HG02970 (cell line): ENCODE measurements around the gene FILIP1.
A peak's percentile ranks its signal among the peaks of the same experiment; 100 is the strongest.

Experiments
- ATAC-seq: cut with Tn5 transposase; IDR thresholded peaks from one replicate; pipeline ENCODE4 v1.9.1; 2021; ENCODE audit warnings: mild to moderate bottlenecking, moderate library complexity, moderate number of reproducible peaks; ENCODE audit not compliant: unreplicated experiment, low FRiP score

FILIP1 gene

DNA sequence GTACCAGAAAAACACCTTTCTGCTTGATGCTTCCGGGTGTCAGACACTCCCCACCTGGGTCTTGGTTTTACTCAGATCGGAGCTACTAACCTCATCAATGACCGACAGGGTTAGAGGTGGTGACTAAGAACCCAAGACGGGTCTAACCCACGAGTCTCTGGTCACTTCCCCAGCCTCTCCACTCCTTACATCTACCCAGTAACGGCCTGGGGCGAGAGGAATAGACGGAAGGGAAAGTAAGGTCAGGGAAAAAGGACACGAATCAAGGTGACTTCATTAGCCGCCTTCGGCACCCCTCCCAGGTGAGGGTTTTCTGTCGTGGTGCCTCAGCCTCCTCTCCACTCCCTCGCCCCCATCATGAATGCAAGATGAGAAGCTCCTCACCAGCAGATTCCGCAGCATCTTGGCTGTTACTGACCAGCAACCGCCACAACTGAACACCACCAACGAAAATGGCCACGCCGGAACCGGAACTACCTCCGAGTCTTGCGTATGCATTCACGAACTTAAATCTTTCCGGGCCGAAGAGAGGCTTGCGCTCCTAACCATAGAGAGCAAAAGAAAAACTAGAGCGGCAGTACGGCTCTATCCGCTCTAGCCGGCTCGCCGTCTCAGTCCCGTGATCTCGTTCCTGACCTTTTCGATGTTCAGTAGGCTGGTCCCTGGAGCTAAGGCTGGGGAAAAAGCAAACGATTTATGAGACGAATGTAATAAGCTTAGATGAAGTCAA is 250.1 kb downstream of the FILIP1 start, which contains the start of gene COX7A2:
Gene COX7A2, minus strand, starts transcription at position 469 of the 730 bp plus-strand sequence. Its CDS starts 67 bp downstream, at position 402.
- ATAC-seq: peak; percentile 96
